Panc1 (cell line): Measurements from ENCODE around the gene PTAFR. TPM values are rescaled to one million over a fixed set of nuclear protein-coding genes. Genes with fewer than 3 reads are reported as not detected.

ENCODE experiments used
- ATAC-seq: fragments of 200-7000 bp; cut with Tn5 transposase; 2 replicates; pipeline ENCODE4 v1.9.1; 2020; ENCODE audit warnings: mild to moderate bottlenecking, moderate library complexity
- BruUV-seq: library from RNA; stranded (reverse); fragments of 400-500 nt; replicated peaks from 2 replicates; lab custom pipeline; 2021; lab: Mats Ljungman, UMichigan
- CTCF ChIA-PET: fragments of 300-600 bp; sonication (Branson Sonifier 250); formaldehyde crosslinking; loops from one replicate; lab custom pipeline; 2022; ENCODE audit warnings: antibody characterized with exemption; lab: Charles Lee
- POLR2A ChIA-PET: fragments of 300-600 bp; sonication (Branson Sonifier 250); formaldehyde crosslinking; loops from one replicate; lab custom pipeline; 2022; ENCODE audit warnings: antibody characterized with exemption; lab: Charles Lee
- DNase-seq: peaks from one replicate; pipeline ENCODE4 v3.0.0-alpha.2; 2010; ENCODE audit warnings: low read depth, low spot score
- H3K27ac ChIP-seq: 2 replicates; pipeline ENCODE4 v1.5.1; 2011; ENCODE audit warnings: mild to moderate bottlenecking, low read length, inconsistent platforms
- H3K27me3 ChIP-seq: fragments of 200-500 bp; sonication (Bioruptor generic); 2 replicates; pipeline ENCODE4 v1.6.0; 2014; ENCODE audit warnings: low read length, inconsistent platforms; ENCODE audit not compliant: control insufficient read depth, insufficient read depth
- H3K36me3 ChIP-seq: fragments of 200-500 bp; sonication (Bioruptor generic); 2 replicates; pipeline ENCODE4 v1.5.1; 2014; ENCODE audit warnings: inconsistent platforms, mild to moderate bottlenecking, low read length, moderate library complexity; ENCODE audit not compliant: control insufficient read depth, insufficient read depth
- H3K4me1 ChIP-seq: 2 replicates; pipeline ENCODE4 v1.5.1; 2011; ENCODE audit warnings: inconsistent platforms, mild to moderate bottlenecking, low read length, moderate library complexity; ENCODE audit not compliant: control insufficient read depth, insufficient read depth
- H3K4me3 ChIP-seq, 2 experiments: 2 replicates each; pipeline ENCODE4 v1.5.1; 2011 to 2012; ENCODE audit warnings: low read depth in 2 of 2, low read length in 2 of 2, mild to moderate bottlenecking in 2 of 2, inconsistent platforms in 1 of 2, moderate library complexity in 1 of 2
- H3K9me3 ChIP-seq: fragments of 200-500 bp; sonication (Bioruptor generic); 2 replicates; pipeline ENCODE4 v1.5.1; 2014; ENCODE audit warnings: low read depth, mild to moderate bottlenecking, inconsistent platforms, low read length, moderate library complexity; ENCODE audit not compliant: control insufficient read depth, insufficient read depth
- CTCF ChIP-seq: fragments of 450-650 bp; IDR thresholded peaks from 2 replicates; pipeline ENCODE4 v1.5.1; 2017; ENCODE audit warnings: mild to moderate bottlenecking
- POLR2AphosphoS5 ChIP-seq: IDR thresholded peaks from 2 replicates; pipeline ENCODE4 v1.6.1; 2012; ENCODE audit warnings: mild to moderate bottlenecking, low read depth, low read length, moderate library complexity
- REST ChIP-seq, 2 experiments: IDR thresholded peaks; 2 replicates each; pipeline ENCODE4 v1.6.1; 2011 to 2012; ENCODE audit warnings: low read depth in 2 of 2, control low read depth in 1 of 2, low read length in 1 of 2, mild to moderate bottlenecking in 1 of 2, moderate library complexity in 1 of 2; ENCODE audit not compliant: insufficient read depth in 1 of 2
- SIN3A ChIP-seq: IDR thresholded peaks from 2 replicates; pipeline ENCODE4 v1.6.1; 2012; ENCODE audit warnings: low read depth, mild to moderate bottlenecking, low read length, moderate library complexity, borderline replicate concordance; ENCODE audit not compliant: insufficient read depth
- TCF7L2 ChIP-seq: IDR thresholded peaks from 2 replicates; pipeline ENCODE4 v1.6.1; 2011; ENCODE audit warnings: mild to moderate bottlenecking, low read depth, low read length, inconsistent platforms
- in situ Hi-C: cut with HindIII; loops from 2 replicates; pipeline ENCODE4 v1.10.0; 2016; ENCODE audit warnings: low sequenced_read_pairs, low pct_unique_long_range_greater_than_20kb
- intact Hi-C: fragments of 100-400 bp; cut with micrococcal nuclease; formaldehyde crosslinking; loops from one replicate; pipeline ENCODE4 v1.10.0; 2022; ENCODE audit not compliant: unreplicated experiment
- total RNA-seq: library from RNA; stranded (reverse); gene quantifications from one replicate; pipeline ENCODE4 v1.2.1, GENCODE V29; 2021; ENCODE audit not compliant: unreplicated experiment

Gene PTAFR
- total RNA-seq, 1 experiment from 2014 or later = 0.13 TPM

DNA sequence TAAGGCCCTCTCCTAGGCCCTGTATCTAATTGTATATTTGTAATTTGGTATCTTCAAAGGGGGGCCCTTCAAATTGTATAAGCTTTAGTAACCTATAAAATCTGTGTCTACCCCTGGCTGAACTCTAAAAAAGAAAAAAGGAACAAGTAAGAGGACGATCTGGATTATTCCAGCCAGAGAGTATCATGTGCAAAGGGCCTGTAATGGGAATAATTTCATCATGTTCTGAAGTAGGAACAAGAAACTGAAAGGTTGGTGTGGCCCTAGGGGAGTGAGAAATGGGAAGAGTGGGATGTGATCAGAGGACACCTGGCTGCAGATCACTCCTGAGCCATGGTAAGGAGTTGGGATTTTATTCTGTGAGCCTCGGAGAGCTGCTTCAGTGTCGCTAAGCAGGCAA, 14.7 kb downstream of the PTAFR start:
- TF ChIP-seq TCF7L2 (no peak), CTCF (no peak), POLR2AphosphoS5 (no peak), SIN3A (no peak), REST (IDR thresholded peaks at IDR 0.05; ENCODE audit: insufficient read depth in 1 of 2, low read depth in 2 of 2, low read length in 1 of 2) (no peak)
- no peaks in the 10 kb centered on the region for H3K4me1 ChIP-seq
- H3K36me3 ChIP-seq = no peaks in the 10 kb centered on the region
- intact Hi-C loops = no loop called here
- POLR2A ChIA-PET = interaction anchor here (0.6 kb wide), 1 partner anchor 9 kb away, joined by 8 read pairs; no protein-coding TSS in a partner anchor
- in situ Hi-C loops = no loop called here
- H3K9me3 ChIP-seq = no peaks in the 10 kb centered on the region
- no peak for DNase-seq
- H3K27ac ChIP-seq = no peak overlapping the region
- no TSS peak for BruUV-seq
- CTCF ChIA-PET = no interaction called here
- no peak for ATAC-seq
- H3K27me3 ChIP-seq = no peaks in the 10 kb centered on the region
- H3K4me3 ChIP-seq = no peak overlapping the region

GRCh38 chr1:28160782-28161266, 15.7 kb downstream of the PTAFR start:
- Histone ChIP-seq H3K4me1 (no peaks in the 10 kb centered on the region), H3K36me3 (no peaks in the 10 kb centered on the region), H3K27ac (no peak overlapping the region), H3K27me3 (no peaks in the 10 kb centered on the region), H3K9me3 (no peaks in the 10 kb centered on the region), H3K4me3 (no peak overlapping the region)
- no peak for TF ChIP-seq POLR2AphosphoS5
- no peak for TF ChIP-seq CTCF
- TF ChIP-seq TCF7L2 = no peak
- no peak for TF ChIP-seq SIN3A
- TF ChIP-seq REST (IDR thresholded peaks at IDR 0.05; ENCODE audit: insufficient read depth in 1 of 2, low read depth in 2 of 2, low read length in 1 of 2) = no peak
- in situ Hi-C loops = no loop called here
- DNase-seq (no peak), ATAC-seq (no peak)
- ChIA-PET POLR2A (interaction anchor here (0.7 kb wide), 1 partner anchor 388 kb away, joined by 5 read pairs; the partner anchor contains the start of gene STX12), CTCF (no interaction called here)
- intact Hi-C loops = no loop called here
- BruUV-seq = no TSS peak
